GM06990 (cell line): ENCODE data around the gene XK.
A peak's percentile ranks its signal among the peaks of the same experiment; 100 is the strongest.

ENCODE experiments used
- DNase-seq: peaks from one replicate; pipeline ENCODE4 v3.0.0-alpha.2; 2011; ENCODE audit not compliant: insufficient read length; ENCODE audit errors: extremely low read depth
- H3K27me3 ChIP-seq: replicated peaks from 2 replicates; pipeline ENCODE4 v1.6.0; 2011; ENCODE audit warnings: low read length; ENCODE audit not compliant: control insufficient read depth, insufficient read depth
- H3K36me3 ChIP-seq: 2 replicates; pipeline ENCODE4 v1.5.1; 2011; ENCODE audit warnings: low read length; ENCODE audit not compliant: control insufficient read depth, insufficient read depth
- H3K4me3 ChIP-seq: replicated peaks from 2 replicates; pipeline ENCODE4 v1.5.1; 2011; ENCODE audit warnings: low read depth, mild to moderate bottlenecking, control low read depth, low read length
- CTCF ChIP-seq: IDR thresholded peaks from 2 replicates; pipeline ENCODE4 v1.5.1; 2011; ENCODE audit warnings: low read length, control low read depth, mild to moderate bottlenecking, inconsistent platforms; ENCODE audit not compliant: insufficient read depth, poor library complexity, severe bottlenecking

XK gene

GRCh38 chrX:37776283-37776986, 90.8 kb downstream of the XK start:
- Histone ChIP-seq H3K4me3 (no peak overlapping the region), H3K36me3 (no peaks in the 10 kb centered on the region), H3K27me3 (no peaks in the 10 kb centered on the region)
- TF ChIP-seq CTCF = no peak
- DNase-seq = peak; percentile 22

GRCh38 chrX:37776987-37777325, 91.4 kb downstream of the XK start:
- Histone ChIP-seq H3K27me3 (no peaks in the 10 kb centered on the region), H3K36me3 (no peaks in the 10 kb centered on the region), H3K4me3 (no peak overlapping the region)
- peak; percentile 20 for DNase-seq
- TF ChIP-seq CTCF = no peak

GRCh38 chrX:37779857-37780256, 94.3 kb downstream of the XK start, which contains the start of gene CYBB:
TSS of gene CYBB (plus strand) at chrX:37780059. CDS start at chrX:37780078, 19 bp downstream.
- Histone ChIP-seq H3K4me3 (peak within 1 kb of the TSS; percentile 57), H3K27me3 (no peaks in the 10 kb centered on the region), H3K36me3 (no peaks in the 10 kb centered on the region)
- no peak for DNase-seq
- no peak for TF ChIP-seq CTCF

- Histone ChIP-seq H3K4me3 (peak overlapping the region; percentile 57), H3K27me3 (no peaks in the 10 kb centered on the region), H3K36me3 (no peaks in the 10 kb centered on the region)
- no peak for DNase-seq
- no peak for TF ChIP-seq CTCF
These were observed 95.5 kb downstream of the XK start for GRCh38 chrX:37781081-37781480.
